ENCODE results near the gene ARF1.

Gene ARF1

GRCh38 chr1:228070173-228070572 lies 12.3 kb upstream of the ARF1 start:
- no peak for DNase-seq (ENCODE audit: low read depth in 2 of 2, low spot score in 1 of 2)

GRCh38 chr1:228070851-228071250 lies 11.7 kb upstream of the ARF1 start:
- DNase-seq (ENCODE audit: low read depth in 2 of 2, low spot score in 1 of 2): no peak

GRCh38 chr1:228071839-228072657 lies 10.5 kb upstream of the ARF1 start:
- no peak for DNase-seq (ENCODE audit: low read depth in 2 of 2, low spot score in 1 of 2)

- DNase-seq (ENCODE audit: low read depth in 2 of 2, low spot score in 1 of 2): no peak
These were observed 9.9 kb upstream of the ARF1 start for GRCh38 chr1:228072658-228073043.

GRCh38 chr1:228073061-228073856 lies 9.2 kb upstream of the ARF1 start:
- DNase-seq (ENCODE audit: low read depth in 2 of 2, low spot score in 1 of 2): no peak

- no peak for DNase-seq (ENCODE audit: low read depth in 2 of 2, low spot score in 1 of 2)
These were observed 8.5 kb upstream of the ARF1 start for GRCh38 chr1:228073857-228074545.

GRCh38 chr1:228074954-228075730 lies 7.4 kb upstream of the ARF1 start:
- no peak for DNase-seq (ENCODE audit: low read depth in 2 of 2, low spot score in 1 of 2)

GRCh38 chr1:228075801-228076271 lies 6.7 kb upstream of the ARF1 start:
- no peak for DNase-seq (ENCODE audit: low read depth in 2 of 2, low spot score in 1 of 2)

- no peak for DNase-seq (ENCODE audit: low read depth in 2 of 2, low spot score in 1 of 2)
These were observed 5.6 kb upstream of the ARF1 start for GRCh38 chr1:228076796-228077430.

- no peak for DNase-seq (ENCODE audit: low read depth in 2 of 2, low spot score in 1 of 2)
These were observed 4.8 kb upstream of the ARF1 start for GRCh38 chr1:228077565-228078330.

- DNase-seq (ENCODE audit: low read depth in 2 of 2, low spot score in 1 of 2): no peak
These were observed 3.5 kb upstream of the ARF1 start for GRCh38 chr1:228079013-228079412.

- no peak for DNase-seq (ENCODE audit: low read depth in 2 of 2, low spot score in 1 of 2)
These were observed 2.8 kb upstream of the ARF1 start for GRCh38 chr1:228079601-228080263.

GRCh38 chr1:228081144-228081543 lies 1.4 kb upstream of the ARF1 start:
- no peak for DNase-seq (ENCODE audit: low read depth in 2 of 2, low spot score in 1 of 2)

- no peak for DNase-seq (ENCODE audit: low read depth in 2 of 2, low spot score in 1 of 2)
These were observed 812 bp upstream of the ARF1 start for GRCh38 chr1:228081578-228082213.

- DNase-seq (ENCODE audit: low read depth in 2 of 2, low spot score in 1 of 2): no peak
These were observed 686 bp downstream of the ARF1 start for GRCh38 chr1:228082918-228083870.

GRCh38 chr1:228083871-228084278 lies 1.4 kb downstream of the ARF1 start:
- no peak for DNase-seq (ENCODE audit: low read depth in 2 of 2, low spot score in 1 of 2)

- no peak for DNase-seq (ENCODE audit: low read depth in 2 of 2, low spot score in 1 of 2)
These were observed 1.8 kb downstream of the ARF1 start for GRCh38 chr1:228084325-228084724.

- DNase-seq (ENCODE audit: low read depth in 2 of 2, low spot score in 1 of 2): no peak
These were observed 2.3 kb downstream of the ARF1 start for GRCh38 chr1:228084797-228085196.
